Measurements from ENCODE around the gene TRPM2.

Gene TRPM2

DNA sequence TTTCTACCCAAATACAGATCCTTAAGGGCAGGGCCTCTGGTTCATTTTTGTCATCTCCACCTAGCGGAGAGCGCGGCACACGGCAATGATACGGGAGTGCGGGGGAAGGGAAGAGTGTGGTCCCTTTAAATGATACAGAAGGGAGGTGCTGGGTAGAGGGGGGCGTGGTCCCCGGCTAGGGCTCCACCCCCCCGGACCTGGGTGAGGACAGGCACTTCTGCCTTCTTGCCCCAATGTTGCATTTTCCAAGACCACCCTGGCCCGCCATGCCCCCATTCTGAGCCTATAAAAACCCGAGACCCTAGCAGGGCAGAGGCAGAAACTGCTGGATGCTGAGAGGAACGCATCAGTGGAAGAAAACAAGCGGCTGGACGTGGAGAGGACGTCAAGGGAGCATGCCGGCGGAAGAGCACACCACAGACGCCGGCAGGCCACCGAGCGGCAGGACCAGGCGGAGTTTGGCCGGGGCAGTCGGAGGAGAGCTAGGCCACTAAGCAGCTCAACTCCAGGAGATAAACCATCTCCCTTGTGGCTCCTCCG, 131.9 kb downstream of the TRPM2 start:
- DNase-seq (ENCODE audit: low read depth): no peak

DNA sequence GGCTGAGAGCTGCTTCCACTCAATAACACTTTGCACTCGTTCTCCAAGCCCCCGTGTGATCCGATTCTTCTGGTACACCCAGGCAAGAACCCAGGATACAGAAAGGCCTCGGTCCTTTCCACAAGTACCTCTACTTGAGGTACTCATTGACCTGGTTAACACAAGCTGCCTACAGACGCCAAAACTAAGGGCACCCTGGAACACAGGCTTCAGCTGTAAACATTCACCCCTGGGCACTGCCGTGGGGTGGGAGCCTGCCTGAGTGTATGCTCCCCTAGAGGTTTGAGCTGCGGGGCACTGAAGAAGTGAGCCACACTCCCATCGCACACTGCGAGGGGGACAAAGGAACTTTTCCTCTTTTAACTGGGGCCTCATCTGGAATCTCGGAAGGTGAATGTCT, 132.4 kb downstream of the TRPM2 start:
- DNase-seq (ENCODE audit: low read depth): no peak

DNA sequence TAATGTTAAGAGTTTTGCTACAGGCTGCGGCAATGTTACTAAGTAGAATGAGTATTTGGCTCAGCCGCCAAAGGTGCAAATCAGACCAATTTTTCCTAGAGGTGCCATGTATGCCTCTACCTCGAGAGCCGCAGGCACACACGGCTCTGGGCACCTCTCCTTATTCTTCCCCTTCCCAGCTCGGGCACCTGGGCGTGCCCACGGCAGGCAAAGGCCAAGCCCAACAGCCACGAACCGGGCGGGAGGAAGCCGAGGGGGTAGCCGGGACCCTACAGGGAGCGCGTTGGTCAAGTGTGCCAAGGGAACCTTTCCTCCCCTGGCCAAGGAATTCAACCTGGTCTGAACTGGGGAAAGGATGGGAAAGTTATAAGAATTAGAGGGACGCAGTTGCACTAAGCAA, 132.9 kb downstream of the TRPM2 start:
- no peak for DNase-seq (ENCODE audit: low read depth)

DNA sequence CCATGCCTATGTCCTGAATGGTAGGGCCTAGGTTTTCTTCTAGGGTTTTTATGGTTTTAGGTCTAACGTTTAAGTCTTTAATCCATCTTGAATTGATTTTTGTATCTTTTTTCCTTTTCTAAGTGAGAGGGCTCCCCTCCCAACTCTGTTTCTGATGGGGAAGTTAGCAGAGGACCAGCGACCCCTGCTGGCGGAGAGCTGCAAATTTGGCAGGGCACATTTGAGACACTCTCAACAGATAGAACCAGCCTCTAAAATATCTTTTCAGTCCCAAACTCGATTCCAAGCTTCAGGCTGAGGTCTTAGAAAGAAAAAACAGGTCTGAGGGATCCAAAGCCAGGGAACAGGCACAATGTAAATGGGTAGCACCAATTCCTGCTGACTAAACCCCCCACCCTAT, 134.4 kb downstream of the TRPM2 start:
- peak; percentile 29 for DNase-seq (ENCODE audit: low read depth)

DNA sequence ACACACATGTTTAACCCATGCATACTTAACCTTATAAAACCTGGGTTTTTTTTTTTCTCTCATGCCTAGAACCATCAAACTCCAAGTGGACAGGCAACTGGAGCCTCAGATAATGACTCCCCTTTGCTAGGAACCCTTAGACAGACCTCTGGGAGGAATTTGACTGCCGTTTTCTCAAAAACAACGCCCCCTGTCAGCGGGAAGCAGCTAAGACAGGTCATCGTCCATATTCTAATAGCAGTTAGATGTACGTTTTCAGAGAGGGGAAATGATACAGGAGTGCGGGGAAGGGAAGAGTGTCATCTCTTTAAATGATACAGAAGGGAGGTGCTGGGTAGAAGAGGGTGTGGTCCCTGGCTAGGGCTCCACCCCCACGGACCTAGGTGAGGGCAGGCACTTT, 136.5 kb downstream of the TRPM2 start:
- no peak for DNase-seq (ENCODE audit: low read depth)

DNA sequence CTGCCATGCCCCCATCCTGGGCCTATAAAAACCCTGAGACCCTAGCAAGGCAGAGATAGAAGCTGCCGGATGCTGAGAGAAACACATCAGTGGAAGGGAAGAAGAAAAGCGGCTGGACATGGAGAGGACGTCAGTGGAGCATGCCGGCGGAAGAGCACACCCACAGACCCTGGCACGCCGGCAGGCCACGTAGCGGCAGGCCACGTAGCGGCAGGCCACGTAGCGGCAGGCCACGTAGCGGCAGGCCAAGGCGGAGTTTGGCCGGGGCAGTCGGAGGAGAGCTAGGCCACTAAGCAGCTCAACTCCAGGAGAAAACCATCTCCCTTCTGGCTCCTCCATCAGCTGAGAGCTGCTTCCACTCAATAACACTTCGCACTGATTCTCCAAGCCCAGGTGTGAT, 137.0 kb downstream of the TRPM2 start:
- no peak for DNase-seq (ENCODE audit: low read depth)

DNA sequence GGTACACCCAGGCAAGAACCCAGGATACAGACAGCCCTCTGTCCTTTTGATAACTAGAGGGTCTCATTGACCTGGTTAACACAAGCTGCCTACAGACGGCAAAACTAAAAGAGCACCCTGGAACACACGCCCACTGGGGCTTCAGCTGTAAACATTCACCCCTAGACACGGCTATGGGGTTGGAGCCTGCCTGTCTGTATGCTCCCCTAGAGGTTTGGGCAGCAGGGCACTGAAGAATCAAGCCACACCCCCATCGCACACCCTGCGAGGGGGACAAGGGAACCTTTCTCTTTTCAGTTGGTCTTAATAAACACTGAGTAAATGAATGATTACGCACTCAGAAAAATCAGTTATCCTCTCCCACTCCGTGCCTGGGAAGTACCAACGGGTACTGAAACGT, 137.4 kb downstream of the TRPM2 start:
- no peak for DNase-seq (ENCODE audit: low read depth)
